Islet precursor cell (in vitro differentiated cells): ENCODE measurements around the gene VPS54.
"Not testable (repeated sequence)": the region's sequence is repeated elsewhere in the genome, so short reads cannot be mapped to it uniquely, and the experiment has no call there.

ENCODE experiments used
- DNase-seq: peaks from one replicate; pipeline ENCODE4 v3.0.0-alpha.2; 2018

VPS54 gene

DNA sequence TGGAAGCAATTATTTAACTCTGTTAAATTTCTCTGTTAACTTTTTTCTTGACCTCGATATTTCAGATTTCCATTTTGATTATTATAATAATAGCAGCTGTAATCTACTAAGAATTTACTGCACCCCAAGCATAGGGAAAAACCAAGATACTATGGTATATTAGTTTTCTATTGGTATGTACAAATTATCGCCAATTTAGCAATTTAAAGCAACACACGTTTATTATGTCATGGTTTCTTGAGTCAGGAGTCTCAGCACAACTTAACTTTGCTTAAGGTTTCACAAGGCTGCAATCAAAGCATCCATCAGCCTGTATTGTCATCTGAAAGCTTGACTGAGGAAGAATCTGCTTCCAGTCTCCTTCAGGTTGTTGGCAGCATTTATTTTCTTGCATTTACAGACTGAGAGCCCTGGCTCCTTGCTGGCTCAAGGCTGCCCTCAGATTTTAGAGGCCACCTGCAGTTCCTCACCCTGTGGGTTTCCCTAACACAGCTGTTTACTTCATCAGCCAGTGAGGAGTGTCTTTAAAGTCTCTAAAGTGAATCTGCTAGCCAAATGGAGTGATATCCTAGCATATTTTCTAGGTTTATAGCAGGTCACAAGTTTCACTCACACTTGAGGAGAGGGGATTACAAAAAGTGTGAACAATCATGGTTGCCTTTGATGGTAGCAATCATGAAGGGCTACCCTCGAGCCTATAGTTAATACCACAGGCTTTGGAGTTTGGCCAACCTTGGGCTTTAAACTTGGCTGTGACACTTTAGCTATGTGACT is 4.4 kb upstream of the VPS54 start:
- DNase-seq, result no peak

DNA sequence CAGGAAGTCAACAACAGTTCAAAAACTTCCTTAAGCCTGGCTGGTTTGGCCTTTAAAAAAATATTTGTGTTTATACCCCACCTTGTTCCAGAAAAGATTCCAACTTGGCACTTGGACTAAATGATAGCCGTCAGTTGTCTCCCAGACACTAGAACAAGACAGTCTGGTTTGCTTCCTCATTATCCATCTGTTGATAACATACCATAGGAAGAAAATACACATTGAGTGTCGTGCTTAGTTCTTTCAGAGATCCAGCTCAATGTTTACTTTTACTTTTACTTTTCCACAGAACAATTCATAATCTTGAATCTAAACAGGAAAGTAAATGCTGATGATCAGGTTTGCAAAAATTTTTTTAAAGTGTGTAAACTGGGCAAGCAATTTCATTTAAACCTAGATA is 2.4 kb upstream of the VPS54 start:
- no peak for DNase-seq

DNA sequence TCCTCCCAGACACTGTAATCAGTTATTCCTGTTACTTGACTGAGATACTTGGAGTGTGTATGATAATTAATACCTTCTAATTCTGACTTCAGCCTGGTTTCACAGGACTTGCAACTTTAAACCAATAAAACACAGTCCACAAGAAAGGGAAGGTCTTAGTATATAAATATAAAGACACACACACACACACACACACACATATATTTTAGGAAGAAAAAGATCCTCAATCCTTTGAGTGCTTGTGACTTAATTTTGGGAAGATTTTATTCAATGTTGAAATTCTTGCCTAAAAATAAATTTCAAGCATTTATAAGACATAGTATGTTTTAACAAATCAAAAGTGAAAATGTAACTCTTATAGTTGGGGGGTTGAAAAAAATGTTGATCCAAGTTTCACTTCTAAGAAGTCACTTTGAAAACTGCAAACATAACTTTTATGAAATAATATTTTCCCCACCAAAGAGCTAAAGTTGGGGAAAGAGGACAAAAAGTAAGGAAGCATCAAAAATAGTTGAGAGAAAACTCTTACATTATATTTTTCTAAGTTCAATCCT is 824 bp upstream of the VPS54 start:
- DNase-seq, result no peak

DNA sequence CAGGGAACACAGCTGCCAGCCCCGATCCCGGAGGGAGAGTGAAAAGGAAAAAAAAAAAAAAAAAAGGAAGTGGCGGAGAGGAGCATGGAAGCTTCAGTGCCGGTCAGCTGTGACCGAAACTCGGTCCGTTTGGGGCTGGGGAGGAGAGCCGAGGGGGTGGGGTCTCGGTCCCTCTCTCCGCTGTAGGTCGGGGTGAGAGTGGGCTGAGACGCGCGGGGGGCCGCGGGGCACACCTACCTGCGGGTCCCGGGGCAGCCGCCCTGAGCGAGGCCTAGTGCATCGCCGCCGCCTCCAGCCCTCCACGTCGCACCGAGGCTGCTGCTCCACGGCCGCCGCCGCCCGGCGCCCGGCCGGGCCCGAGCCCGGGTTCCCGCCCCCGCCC is 536 bp downstream of the VPS54 start:
- DNase-seq, result peak; percentile 78

DNA sequence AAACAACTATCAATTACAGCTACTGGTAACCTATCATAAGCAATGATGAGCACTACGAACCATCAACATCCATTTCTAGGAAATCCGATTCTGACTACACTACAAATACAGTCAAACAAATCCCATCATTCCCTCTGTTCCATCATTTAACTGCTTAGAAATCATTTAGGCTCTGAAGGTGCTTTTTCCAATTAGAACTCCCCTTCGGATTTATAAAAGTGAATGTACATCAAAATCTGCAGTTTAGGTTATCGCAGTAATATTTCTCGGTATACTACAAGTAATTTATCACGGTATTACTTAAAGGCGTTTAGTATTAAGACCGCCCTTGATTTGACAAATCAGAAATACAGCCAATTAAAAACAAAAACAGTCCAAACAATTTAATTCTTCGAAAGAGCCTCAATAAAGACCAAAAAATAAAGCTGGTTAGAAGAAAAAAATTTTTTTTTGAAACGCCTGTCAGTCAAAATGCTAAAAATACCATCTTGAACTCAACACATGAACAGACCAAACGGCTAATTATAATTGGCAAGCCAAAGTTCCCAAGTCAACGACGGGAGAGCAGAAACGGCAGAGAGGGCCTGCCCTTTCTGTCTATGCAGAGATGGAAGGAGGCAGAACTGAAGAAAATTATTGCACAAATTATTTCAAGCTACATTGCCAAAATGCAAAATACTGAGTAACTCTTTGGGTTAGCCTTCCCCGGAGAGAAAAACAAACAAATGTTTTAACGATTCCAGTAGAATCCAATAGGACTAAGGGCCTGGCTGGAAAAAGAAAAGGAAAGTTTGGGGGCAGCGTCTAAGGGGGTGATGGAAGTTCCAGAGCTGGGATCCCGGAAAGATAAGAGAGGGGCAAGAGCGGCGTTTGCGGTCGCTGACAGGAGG is 1.2 kb downstream of the VPS54 start:
- DNase-seq, result no peak

DNA sequence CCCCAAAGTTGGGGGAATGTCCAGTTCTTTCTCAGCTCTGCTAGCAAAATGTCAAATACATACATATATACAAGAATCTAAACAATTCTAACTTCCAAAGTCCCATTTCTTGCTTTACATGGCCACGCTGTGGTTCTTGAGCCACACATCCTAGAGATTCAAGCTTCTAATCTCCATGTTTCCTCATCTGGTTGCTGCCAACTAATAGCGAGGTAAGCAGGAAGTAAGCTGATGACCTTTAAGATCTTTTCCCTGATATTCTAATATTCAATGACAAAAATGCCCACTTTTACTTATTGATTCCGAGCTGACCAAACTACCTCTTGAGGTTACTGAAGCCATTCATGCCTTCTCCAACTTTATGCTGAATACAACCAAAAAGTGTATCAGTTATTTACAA is 3.3 kb downstream of the VPS54 start:
- no peak for DNase-seq

DNA sequence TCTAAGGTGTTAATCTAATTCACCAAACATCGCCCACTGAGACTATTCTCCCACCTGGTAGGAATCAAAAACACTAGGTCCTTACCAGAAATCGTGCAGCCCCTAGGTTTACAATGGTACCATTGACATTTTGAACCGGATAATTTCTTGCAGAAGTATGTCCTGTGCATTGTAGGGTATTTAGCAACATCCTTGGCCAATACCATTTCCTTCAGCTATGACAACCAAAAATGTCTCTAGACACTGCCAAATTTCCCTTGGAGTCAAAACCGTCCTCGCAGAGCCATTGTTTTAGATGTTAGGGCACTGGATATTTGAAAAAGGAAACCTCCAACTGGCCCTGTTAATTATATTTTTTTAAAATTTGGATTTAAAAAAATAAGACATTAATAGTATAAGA is 3.8 kb downstream of the VPS54 start:
- no peak for DNase-seq

DNA sequence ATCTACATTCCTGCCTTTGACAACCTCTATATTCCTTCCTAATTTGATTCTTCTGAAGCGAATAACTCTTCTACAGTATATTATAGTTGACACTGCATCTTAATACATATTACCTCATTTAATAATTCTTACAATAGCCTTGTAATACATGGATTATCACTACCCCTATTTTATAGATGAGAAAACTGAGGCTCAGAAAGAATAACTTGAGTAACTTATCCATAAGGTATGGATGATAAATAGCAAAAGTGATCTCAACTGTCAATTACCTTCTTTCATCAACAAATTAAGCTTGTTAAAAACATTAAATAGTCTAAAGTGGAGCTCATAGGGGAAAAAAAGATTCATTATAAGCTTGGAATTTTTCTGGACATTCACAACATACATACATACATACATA is 4.6 kb downstream of the VPS54 start:
- DNase-seq, result no peak

DNA sequence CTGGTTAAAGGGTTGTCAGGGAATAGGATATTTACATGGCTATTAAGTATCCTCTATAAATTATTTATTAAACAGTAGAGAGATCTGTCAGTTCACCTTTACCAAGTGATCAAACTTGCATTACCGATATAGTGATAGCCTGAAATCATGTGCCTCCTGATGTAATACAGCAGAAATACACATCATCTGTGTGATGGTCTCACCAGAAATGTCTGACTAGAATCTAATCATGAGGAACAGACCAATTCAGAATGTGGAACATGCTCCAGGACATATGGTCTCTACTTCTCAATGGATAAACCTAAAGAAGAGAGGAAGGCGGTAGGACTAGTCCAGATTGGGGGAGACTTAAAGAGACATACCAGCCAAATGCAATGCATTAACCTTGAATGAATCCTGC is 6.2 kb downstream of the VPS54 start:
- DNase-seq, result no peak

DNA sequence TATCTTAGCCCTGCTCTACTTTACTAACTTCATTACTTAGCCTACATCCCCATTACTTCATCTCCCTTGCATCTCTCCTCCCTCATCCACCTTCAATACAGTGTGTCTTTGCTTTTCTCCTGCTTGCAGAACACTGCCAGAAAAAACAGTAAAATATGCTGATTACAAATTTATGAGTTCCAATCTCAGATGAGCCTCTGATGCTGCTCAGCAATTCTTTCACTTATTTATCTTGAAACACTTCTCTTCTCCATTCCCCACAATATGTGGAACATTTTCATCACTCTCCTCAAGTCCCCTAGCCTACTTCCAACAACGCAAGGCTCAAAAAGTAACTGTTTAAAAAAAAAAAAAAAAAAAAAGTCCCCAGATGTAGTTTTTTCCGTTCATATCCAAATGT is 7.1 kb downstream of the VPS54 start:
- DNase-seq, result no peak

DNA sequence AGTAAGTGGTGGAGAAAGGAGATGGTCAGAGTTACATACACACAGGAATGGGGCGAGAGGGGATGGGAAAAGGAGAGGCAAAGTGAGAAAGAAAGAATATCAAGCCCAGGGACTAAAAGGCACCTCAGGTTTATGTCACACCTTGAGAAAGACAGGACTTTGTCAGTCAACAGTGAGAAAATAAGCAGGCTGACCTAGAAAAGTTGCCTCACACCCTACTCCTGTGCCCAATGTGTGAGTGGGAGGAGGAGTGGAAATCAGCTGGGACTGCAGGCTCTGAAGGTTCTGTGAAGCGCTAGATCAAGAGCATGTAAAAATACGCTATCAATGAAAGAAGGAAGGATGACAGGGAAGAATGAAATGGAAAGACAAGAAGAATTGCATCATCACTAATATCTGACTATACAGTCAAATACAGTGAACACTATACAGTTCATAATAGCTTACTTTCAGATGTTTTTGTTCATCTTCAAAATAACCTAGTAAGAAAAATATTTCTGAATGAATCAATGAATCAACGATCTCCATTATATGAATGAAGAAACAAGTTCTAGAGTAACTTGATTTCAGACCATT is 10.7 kb downstream of the VPS54 start:
- no peak for DNase-seq

DNA sequence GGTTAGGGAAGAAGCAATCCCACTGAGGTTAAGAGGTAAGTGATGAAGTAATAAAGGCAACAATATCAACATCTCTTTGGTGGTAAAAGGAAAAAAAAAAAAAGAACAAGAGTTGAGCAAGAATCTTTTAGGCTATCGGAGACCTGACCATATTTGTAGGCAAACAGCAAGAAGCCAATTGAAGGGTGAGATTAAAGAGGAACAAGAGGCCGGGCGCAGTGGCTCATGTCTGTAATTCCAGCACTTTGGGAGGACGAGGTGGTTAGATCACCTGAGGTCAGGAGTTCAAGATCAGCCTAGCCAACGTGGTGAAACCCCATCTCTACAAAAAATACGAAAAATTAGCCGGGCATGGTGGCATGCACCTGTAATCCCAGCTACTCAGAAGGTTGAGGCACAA is 11.3 kb downstream of the VPS54 start:
- DNase-seq, result no peak

DNA sequence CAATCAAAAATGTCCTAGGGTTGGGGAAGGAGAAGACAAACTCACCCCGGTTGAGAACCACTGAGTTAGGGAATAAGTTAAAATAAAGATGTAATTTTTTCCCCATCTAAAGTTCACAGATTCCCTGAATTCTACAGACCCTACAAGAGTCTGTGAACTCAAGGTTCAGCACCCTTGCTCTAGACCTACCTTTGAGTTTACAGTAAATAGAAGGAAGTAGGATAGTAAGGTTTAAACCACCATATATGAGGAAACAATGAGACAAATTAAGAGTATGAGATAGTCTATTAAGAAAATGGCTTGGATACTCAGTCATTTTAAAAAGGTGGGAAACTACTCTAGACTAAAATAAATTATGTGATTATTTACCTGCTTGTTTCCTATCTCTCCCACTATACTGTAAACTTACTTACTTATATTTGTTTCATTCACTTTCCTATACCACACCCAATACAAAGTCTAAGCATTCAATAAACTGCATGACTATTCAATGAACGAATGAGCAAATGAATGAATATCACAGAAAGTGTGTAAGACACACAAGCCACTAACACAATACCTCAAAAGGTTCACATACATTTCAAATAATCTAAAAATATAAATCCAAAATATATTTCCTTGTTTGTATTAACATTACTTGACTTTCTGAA is 13.4 kb downstream of the VPS54 start:
- no peak for DNase-seq

DNA sequence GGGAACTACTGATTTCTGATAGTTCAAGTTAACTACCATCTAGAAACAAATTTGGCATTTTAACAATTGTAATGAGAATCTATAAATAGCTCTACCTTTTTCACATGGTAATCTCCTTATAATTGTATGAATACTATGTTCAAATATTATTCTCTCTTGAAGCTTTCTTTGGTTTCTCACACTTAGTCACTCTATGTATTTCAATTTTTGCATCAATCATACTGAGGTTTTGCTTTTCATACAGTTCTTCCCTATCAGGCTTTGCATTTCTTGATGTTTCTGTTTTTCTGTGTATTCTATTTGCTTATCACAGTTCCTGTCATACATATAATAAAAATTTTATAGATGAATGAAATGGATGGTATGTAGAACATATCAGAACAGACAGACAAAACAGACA is 16.0 kb downstream of the VPS54 start:
- DNase-seq, result no peak

DNA sequence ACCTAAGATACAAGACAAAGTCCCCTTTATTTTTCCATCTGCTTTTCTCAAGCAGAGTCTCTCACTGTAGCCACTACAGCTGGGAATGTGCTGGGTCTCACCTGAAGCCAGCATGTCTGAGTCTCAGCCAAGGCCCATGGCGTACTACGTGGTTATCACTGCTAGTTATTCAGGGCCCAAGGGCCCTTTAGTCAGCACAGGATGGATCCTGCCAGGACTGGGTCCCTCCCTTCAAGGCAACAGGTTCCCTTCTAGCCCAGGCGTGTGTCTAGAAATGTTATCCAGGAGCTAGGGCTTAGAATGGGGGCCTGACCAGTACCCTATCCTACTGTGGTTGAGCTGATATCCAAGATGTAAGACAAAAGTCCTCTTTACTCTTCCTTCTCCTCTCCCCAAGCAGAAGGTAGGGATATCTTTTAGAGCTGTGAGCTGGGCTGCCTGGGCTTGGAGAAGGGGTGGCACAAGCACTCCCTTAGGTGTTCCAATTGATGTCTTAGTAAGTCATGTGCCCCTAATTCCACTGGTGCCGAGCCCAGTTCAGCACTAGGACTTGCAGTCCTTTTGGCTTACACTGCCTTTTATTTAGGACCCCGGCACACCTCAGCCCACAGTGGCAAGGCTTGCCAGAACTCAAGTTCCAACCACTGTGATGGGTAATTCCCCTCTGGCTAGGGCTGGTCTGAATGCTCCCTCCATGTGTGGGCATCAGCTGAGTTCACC is 17.7 kb downstream of the VPS54 start:
- no peak for DNase-seq

DNA sequence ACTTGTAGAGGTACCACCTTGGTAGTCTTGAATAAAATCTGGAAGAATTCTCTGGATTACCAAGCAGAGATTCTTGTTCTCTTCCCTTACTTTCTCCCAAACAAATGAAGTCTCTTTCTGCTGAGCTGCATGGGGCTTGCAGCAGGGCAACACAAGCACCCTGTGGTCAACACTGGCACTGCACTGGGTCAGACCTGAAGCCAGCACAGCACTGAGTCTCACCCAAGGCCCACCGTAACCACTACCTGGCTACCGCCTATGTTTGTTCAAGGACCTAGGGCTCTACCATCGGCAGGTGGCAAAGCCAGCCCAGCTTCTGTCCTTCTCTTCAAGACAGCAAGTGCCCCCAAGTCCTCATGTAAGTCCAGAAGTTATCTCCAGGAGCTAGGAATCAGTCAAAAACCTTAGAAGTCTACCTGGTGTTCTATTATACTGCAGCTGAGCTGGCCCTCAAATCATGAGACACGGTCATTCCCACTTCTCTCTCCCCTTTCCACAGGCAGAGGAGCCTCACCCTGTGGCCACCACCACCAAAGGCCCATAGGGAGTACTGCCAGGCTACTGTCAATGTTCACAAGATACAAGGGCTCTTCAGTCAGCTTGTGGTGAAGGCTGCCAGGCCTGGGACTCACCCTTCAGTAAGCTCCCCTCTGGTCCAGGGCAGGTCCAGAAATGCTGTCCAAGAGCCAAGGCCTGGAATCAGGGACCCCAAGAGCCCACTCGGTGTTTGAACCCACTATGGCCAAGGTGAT is 18.4 kb downstream of the VPS54 start:
- no peak for DNase-seq

DNA sequence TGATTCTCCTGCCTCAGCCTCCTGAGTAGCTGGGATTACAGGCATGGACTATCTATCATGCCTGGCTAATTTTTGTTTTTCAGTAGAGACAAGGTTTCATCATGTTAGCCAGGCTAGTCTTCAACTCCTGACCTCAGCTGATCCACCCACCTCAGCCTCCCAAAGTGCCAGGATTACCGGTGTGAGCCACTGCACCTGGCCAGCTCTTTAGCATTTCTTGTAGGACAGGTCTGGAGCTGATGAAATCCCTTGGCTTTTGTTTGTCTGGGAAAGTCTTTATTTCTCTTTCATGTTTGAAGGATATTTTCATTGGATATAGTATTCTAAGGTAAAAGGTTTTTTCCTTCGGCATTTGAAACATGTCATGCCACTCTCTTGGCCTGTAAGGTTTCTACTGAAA is 20.2 kb downstream of the VPS54 start:
- no peak for DNase-seq

DNA sequence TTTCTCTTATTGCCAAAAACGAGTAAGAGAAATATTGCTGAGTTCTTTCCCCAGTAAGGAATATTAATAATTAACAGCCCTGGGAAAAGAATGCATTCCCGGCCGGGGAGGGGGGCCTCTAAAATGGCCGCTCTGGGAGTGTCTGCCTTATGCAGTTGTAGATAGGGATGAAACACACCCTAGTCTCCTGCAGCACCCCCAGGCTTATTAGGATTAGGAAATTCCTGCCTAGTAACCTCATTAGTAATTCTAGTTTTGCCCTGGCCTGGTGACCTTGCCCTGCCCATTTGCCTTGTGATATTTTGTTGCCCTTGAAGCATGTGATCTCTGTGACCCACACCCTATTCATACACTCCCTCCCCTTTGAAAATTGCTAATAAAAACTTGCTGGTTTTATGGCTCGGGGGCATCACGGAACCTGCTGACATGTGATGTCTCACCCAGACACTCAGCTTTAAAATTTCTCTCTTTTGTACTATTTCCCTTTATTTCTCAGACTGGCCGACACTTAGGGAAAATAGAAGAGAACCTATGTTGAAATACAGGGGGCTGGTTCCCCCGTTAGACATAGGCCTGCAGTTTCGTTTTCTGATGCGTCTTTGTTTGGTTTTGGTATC is 22.5 kb downstream of the VPS54 start:
- DNase-seq, result not testable (repeated sequence)

DNA sequence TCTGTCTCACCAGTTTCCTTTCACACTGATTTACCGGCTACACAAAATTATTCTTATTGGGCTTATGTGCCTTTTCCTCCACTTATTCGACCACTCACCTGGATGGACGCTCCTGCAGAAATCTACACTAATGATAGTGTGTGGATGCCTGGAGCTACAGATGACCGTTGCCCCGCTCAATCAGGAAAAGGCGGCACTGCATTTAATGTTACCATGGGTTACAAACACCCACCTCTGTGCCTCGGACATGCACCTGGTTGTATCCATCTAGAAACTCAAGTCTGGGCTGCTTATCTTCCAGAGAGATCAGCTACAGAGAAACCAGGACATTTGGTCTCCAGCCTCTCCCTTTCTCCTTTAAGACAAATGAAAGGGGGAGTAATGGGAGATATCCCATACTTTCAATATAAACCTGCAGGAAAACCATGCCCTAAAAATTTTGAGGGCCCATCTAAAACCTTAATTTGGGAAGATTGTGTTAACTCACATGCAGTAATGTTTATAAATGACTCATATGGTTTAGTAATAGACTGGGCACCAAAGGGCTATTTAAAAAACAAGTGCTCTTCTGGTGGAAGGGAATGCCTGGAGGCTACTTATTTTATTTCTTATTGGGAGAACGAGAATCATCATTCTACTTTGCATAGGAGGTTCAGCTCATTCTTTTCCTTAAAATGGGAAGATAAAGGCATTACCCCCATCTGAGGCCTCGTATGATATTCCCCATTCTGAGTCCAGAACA is 24.7 kb downstream of the VPS54 start:
- DNase-seq, result peak; percentile 60

DNA sequence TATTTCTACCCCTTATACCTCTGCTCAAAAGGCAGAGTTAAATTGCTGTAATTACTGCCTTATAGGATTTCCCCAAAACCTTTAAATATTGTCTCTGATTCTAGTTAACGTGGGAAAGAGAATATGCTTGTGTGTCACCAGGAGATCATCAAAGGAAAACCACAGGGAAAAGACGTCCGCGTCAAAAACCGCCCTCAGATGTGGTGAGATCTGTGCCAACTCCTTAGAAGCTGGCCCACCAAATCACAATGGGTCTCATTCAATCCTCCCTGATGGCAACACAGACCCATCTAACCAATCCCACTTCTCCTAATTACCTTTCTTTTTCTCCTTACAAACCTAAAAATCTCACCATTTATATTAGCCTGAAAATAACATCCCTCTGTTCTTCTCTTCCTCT is 25.4 kb downstream of the VPS54 start:
- DNase-seq, result no peak
